HepG2 (cell line): ENCODE data around the gene LINGO3. TPM values are rescaled to one million over a fixed set of nuclear protein-coding genes. Genes with fewer than 3 reads are reported as not detected.
A peak's percentile ranks its signal among the peaks of the same experiment; 100 is the strongest.

ENCODE experiments used
- AGO2 ChIP-seq: fragments of 200-400 bp; formaldehyde crosslinking; optimal IDR thresholded peaks from 2 replicates; pipeline ENCODE3; 2017; ENCODE audit warnings: mild to moderate bottlenecking, low read depth, low read length, moderate library complexity
- BCL3 ChIP-seq: sonication (generic); formaldehyde crosslinking; IDR thresholded peaks from 2 replicates; pipeline ENCODE4 v1.5.1; 2020; ENCODE audit warnings: mild to moderate bottlenecking, missing genetic modification reagents, moderate library complexity
- DMAP1 ChIP-seq: IDR thresholded peaks from 2 replicates; pipeline ENCODE4 v1.6.1; 2016
- ERF ChIP-seq: IDR thresholded peaks from 2 replicates; pipeline ENCODE4 v1.6.1; 2018; ENCODE audit warnings: missing biosample characterization, missing genetic modification reagents
- FOXC1 ChIP-seq: sonication (generic); formaldehyde crosslinking; IDR thresholded peaks from 2 replicates; pipeline ENCODE4 v1.8.0; 2022; ENCODE audit warnings: mild to moderate bottlenecking, missing genetic modification reagents, borderline replicate concordance
- IRF9 ChIP-seq: sonication (generic); formaldehyde crosslinking; IDR thresholded peaks from 2 replicates; pipeline ENCODE4 v1.8.0; 2022; ENCODE audit warnings: missing genetic modification reagents, mild to moderate bottlenecking, borderline replicate concordance
- KLF12 ChIP-seq: sonication (generic); formaldehyde crosslinking; IDR thresholded peaks from 2 replicates; pipeline ENCODE4 v1.4.0; 2020; ENCODE audit warnings: missing genetic modification reagents, borderline replicate concordance
- MYC ChIP-seq: sonication (generic); formaldehyde crosslinking; IDR thresholded peaks from 2 replicates; pipeline ENCODE4 v1.9.0; 2021; ENCODE audit warnings: missing genetic modification reagents, borderline replicate concordance
- PHF20 ChIP-seq: sonication (generic); formaldehyde crosslinking; IDR thresholded peaks from 2 replicates; pipeline ENCODE4 v1.5.0; 2020; ENCODE audit warnings: mild to moderate bottlenecking, missing genetic modification reagents
- POGK ChIP-seq: sonication (generic); formaldehyde crosslinking; conservative IDR thresholded peaks from 2 replicates; pipeline ENCODE4 v1.8.0; 2022; ENCODE audit warnings: mild to moderate bottlenecking, moderate library complexity, missing genetic modification reagents
- RFX5 ChIP-seq: IDR thresholded peaks from 2 replicates; pipeline ENCODE4 v1.6.1; 2011; ENCODE audit warnings: low read depth, low read length, improper control_type of control experiment
- TARDBP ChIP-seq: sonication (generic); formaldehyde crosslinking; IDR thresholded peaks from 2 replicates; pipeline ENCODE4 v1.8.0; 2022; ENCODE audit warnings: mild to moderate bottlenecking, missing genetic modification reagents
- ZNF205 ChIP-seq: IDR thresholded peaks from 2 replicates; pipeline ENCODE4 v1.6.1; 2018; ENCODE audit warnings: missing biosample characterization, missing genetic modification reagents
- ZNF724P ChIP-seq: sonication (generic); formaldehyde crosslinking; IDR thresholded peaks from 2 replicates; pipeline ENCODE4 v1.8.0; 2022; ENCODE audit warnings: missing genetic modification reagents, borderline replicate concordance
- ZNF878 ChIP-seq: sonication (generic); formaldehyde crosslinking; IDR thresholded peaks from 2 replicates; pipeline ENCODE4 v1.8.1; 2023; ENCODE audit warnings: mild to moderate bottlenecking, missing genetic modification reagents, moderate library complexity
- ZSCAN20 ChIP-seq: sonication (generic); formaldehyde crosslinking; IDR thresholded peaks from 2 replicates; pipeline ENCODE4 v1.4.0; 2020; ENCODE audit warnings: missing genetic modification reagents, mild to moderate bottlenecking, borderline replicate concordance
- ZSCAN31 ChIP-seq: sonication (generic); formaldehyde crosslinking; IDR thresholded peaks from 2 replicates; pipeline ENCODE4 v1.5.0; 2020; ENCODE audit warnings: low read depth, mild to moderate bottlenecking, missing genetic modification reagents
- polyA plus RNA-seq, 8 experiments: library from polyadenylated mRNA; depleted of rRNA in 3 of 8; stranded (reverse) in 7 of 8; unstranded in 1 of 8; fragments of >200 nt; fragmentation: Illumina TruSeq in 4 of 8; extraction: Trizol in 4 of 8; gene quantifications; 2 replicates each; pipeline versions ENCODE4 v1.2.1 to v1.2.3, GENCODE V29; 2011 to 2016; ENCODE audit warnings: low read depth in 4 of 8, missing spikeins in 1 of 8, mixed read lengths in 1 of 8; ENCODE audit not compliant: insufficient read depth in 1 of 8
- total RNA-seq, 5 experiments: library from RNA; depleted of rRNA; stranded (reverse); fragments of >200 nt; fragmentation: Illumina TruSeq; extraction: Trizol; gene quantifications; 2 replicates each; pipeline ENCODE4 v1.2.3, GENCODE V29; 2016; ENCODE audit warnings: low read depth in 1 of 5
- TF ChIP-seq, protein P1 (sequence below): IDR thresholded peaks from 2 replicates; pipeline ENCODE4 v1.6.1; 2016; ENCODE audit warnings: missing compliant biosample characterization, missing genetic modification reagents, borderline replicate concordance
- TF ChIP-seq, protein P2 (sequence below): sonication (generic); formaldehyde crosslinking; IDR thresholded peaks from 2 replicates; pipeline ENCODE4 v1.4.0; 2020; ENCODE audit warnings: mild to moderate bottlenecking, missing genetic modification reagents
- TF ChIP-seq, protein P3 (sequence below): sonication (generic); formaldehyde crosslinking; IDR thresholded peaks from 2 replicates; pipeline ENCODE4 v1.4.0; 2020; ENCODE audit warnings: missing genetic modification reagents

The LINGO3 gene
- total and polyA plus RNA-seq, 2 of the 13 experiments (the other 11 are each of a cell fraction or from before 2014, with no cell fraction given): not detected

GRCh38 chr19:2328401-2329148 is 20.6 kb upstream of the LINGO3 start, which contains the start of the genes LSM7 and SPPL2B (continued):
- TF ChIP-seq, protein P1, sequence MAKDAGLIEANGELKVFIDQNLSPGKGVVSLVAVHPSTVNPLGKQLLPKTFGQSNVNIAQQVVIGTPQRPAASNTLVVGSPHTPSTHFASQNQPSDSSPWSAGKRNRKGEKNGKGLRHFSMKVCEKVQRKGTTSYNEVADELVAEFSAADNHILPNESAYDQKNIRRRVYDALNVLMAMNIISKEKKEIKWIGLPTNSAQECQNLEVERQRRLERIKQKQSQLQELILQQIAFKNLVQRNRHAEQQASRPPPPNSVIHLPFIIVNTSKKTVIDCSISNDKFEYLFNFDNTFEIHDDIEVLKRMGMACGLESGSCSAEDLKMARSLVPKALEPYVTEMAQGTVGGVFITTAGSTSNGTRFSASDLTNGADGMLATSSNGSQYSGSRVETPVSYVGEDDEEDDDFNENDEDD (CRISPR knock-in tag): peak; percentile 36; the same call in 1 of the 2 replicates
- TF ChIP-seq PHF20 (CRISPR knock-in tag) (peak; percentile 86), AGO2 (peak; percentile 38), MYC (CRISPR knock-in tag) (peak; percentile 94), POGK (CRISPR knock-in tag) (peak; percentile 56; the same call in 1 of the 2 replicates), ZSCAN20 (CRISPR knock-in tag) (0 out of 2 replicates have a peak, but pooled peaks have one; percentile 34), ERF (CRISPR knock-in tag) (peak; percentile 60; the same call in 1 of the 2 replicates), BCL3 (no peak; the same call in 1 of the 2 replicates), TARDBP (CRISPR knock-in tag) (peak; percentile 66; the same call in 1 of the 2 replicates), ZNF724P (CRISPR knock-in tag) (peak; percentile 59; the same call in 1 of the 2 replicates), ZNF205 (CRISPR knock-in tag) (peak; percentile 45; the same call in 1 of the 2 replicates), IRF9 (CRISPR knock-in tag) (0 out of 2 replicates have a peak, but pooled peaks have one; percentile 40), KLF12 (CRISPR knock-in tag) (peak; percentile 68; the same call in 1 of the 2 replicates), FOXC1 (peak; percentile 68; the same call in 1 of the 2 replicates), DMAP1 (CRISPR knock-in tag) (peak; percentile 82), ZSCAN31 (CRISPR knock-in tag) (peak; percentile 44; the same call in 1 of the 2 replicates), RFX5 (peak; percentile 50; the same call in 1 of the 2 replicates), ZNF878 (CRISPR knock-in tag) (no peak)
- TF ChIP-seq, protein P2, sequence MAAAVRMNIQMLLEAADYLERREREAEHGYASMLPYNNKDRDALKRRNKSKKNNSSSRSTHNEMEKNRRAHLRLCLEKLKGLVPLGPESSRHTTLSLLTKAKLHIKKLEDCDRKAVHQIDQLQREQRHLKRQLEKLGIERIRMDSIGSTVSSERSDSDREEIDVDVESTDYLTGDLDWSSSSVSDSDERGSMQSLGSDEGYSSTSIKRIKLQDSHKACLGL (CRISPR knock-in tag): peak; percentile 54; the same call in 1 of the 2 replicates
- TF ChIP-seq, protein P3, sequence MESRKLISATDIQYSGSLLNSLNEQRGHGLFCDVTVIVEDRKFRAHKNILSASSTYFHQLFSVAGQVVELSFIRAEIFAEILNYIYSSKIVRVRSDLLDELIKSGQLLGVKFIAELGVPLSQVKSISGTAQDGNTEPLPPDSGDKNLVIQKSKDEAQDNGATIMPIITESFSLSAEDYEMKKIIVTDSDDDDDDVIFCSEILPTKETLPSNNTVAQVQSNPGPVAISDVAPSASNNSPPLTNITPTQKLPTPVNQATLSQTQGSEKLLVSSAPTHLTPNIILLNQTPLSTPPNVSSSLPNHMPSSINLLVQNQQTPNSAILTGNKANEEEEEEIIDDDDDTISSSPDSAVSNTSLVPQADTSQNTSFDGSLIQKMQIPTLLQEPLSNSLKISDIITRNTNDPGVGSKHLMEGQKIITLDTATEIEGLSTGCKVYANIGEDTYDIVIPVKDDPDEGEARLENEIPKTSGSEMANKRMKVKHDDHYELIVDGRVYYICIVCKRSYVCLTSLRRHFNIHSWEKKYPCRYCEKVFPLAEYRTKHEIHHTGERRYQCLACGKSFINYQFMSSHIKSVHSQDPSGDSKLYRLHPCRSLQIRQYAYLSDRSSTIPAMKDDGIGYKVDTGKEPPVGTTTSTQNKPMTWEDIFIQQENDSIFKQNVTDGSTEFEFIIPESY (CRISPR knock-in tag): 0 out of 2 replicates have a peak, but pooled peaks have one; percentile 25
